Endothelial cell (in vitro differentiated cells): ENCODE results near the gene CLDN9. TPM values are rescaled to one million over a fixed set of nuclear protein-coding genes. Genes with fewer than 3 reads are reported as not detected.

Experiments
- DNase-seq: peaks from one replicate; pipeline ENCODE4 v3.0.0; 2021; ENCODE audit warnings: low spot score
- H3K27ac Mint-ChIP-seq: one replicate; pipeline ENCODE4 v1.8.0; 2021; ENCODE audit warnings: mixed read lengths, inconsistent platforms; ENCODE audit not compliant: unreplicated experiment
- H3K27me3 Mint-ChIP-seq: one replicate; pipeline ENCODE4 v1.8.0; 2021; ENCODE audit warnings: mild to moderate bottlenecking, moderate library complexity, mixed read lengths, inconsistent platforms; ENCODE audit not compliant: unreplicated experiment
- H3K36me3 Mint-ChIP-seq: one replicate; pipeline ENCODE4 v1.8.0; 2021; ENCODE audit warnings: mild to moderate bottlenecking, low read depth, mixed read lengths, inconsistent platforms; ENCODE audit not compliant: unreplicated experiment
- H3K4me1 Mint-ChIP-seq: one replicate; pipeline ENCODE4 v1.8.0; 2021; ENCODE audit warnings: mild to moderate bottlenecking, mixed read lengths, inconsistent platforms; ENCODE audit not compliant: unreplicated experiment
- H3K4me3 Mint-ChIP-seq: one replicate; pipeline ENCODE4 v1.8.0; 2021; ENCODE audit warnings: mild to moderate bottlenecking, mixed read lengths, inconsistent platforms; ENCODE audit not compliant: unreplicated experiment
- H3K9me3 Mint-ChIP-seq: one replicate; pipeline ENCODE4 v1.8.0; 2021; ENCODE audit warnings: mixed read lengths, inconsistent platforms; ENCODE audit not compliant: unreplicated experiment
- CTCF ChIP-seq: fragments of 200-600 bp; sonication (generic); IDR thresholded peaks from one replicate; pipeline ENCODE4 v1.5.0; 2021; ENCODE audit warnings: antibody characterized with exemption; ENCODE audit not compliant: unreplicated experiment
- long read RNA-seq: library from polyadenylated mRNA; unstranded; transcript quantifications from one replicate; pipeline ENCODE4 v2.0.0, GENCODE V29; 2020; ENCODE audit not compliant: unreplicated experiment
- total RNA-seq: library from RNA; stranded (reverse); fragmentation: NEBNext Ultra II Directional; extraction: Animal tissue kit (Norgen Biotek cat#: 25700); gene quantifications from one replicate; pipeline ENCODE4 v1.2.1, GENCODE V29; 2021; ENCODE audit not compliant: unreplicated experiment

Gene CLDN9, protein sequence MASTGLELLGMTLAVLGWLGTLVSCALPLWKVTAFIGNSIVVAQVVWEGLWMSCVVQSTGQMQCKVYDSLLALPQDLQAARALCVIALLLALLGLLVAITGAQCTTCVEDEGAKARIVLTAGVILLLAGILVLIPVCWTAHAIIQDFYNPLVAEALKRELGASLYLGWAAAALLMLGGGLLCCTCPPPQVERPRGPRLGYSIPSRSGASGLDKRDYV
- not detected for total RNA-seq
- long read RNA-seq, result 0 reads

DNA sequence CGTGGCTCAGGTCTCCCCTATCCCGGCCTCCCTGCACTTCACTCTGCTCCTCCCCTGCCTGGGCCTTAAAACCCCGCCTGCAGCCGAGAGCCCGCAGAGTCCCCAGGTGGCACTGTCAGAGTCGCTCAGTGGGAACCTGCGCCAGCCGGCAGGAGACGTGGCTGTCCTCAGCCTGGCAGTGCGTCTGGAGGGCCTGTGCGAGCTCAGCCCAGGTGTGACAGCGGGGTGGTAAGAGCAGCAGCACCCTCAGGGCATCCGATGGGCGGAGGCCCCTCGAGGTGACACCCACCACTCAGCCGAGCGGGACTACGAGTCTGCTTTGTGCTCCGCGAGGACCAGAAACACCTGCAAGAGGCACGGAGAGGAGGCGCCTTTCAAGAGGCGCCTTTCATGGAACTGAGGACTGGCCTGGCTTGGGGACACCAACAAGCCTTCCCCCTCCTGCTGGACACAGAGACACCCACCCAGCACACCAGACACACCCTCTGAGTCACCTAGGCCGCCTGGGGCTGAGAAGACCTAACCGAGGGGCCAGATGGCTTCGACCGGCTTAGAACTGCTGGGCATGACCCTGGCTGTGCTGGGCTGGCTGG is at the start of gene CLDN9:
TSS of gene CLDN9 (plus strand) at position 96 of the 593 bp plus-strand sequence. CDS start at position 536, 440 bp downstream.
- Mint-ChIP-seq H3K4me3 (no peak within 1 kb of the TSS), H3K27me3 (peaks cover 16% of the 10 kb centered on the region), H3K9me3 (no peaks in the 10 kb centered on the region), H3K4me1 (peaks cover 12% of the 10 kb centered on the region), H3K27ac (no peak within 1 kb of the TSS), H3K36me3 (peaks cover 5% of the 10 kb centered on the region)
- DNase-seq, result no peak
- no peak for TF ChIP-seq CTCF

- Mint-ChIP-seq H3K4me3 (no peak overlapping the region), H3K27ac (no peak overlapping the region), H3K4me1 (peaks cover 3% of the 10 kb centered on the region), H3K9me3 (no peaks in the 10 kb centered on the region), H3K36me3 (peaks cover 2% of the 10 kb centered on the region), H3K27me3 (peaks cover 17% of the 10 kb centered on the region)
- TF ChIP-seq CTCF, result no peak
- no peak for DNase-seq
Observed at GRCh38 chr16:2963074-2963722, 49.5 kb upstream of the CLDN9 start.

DNA sequence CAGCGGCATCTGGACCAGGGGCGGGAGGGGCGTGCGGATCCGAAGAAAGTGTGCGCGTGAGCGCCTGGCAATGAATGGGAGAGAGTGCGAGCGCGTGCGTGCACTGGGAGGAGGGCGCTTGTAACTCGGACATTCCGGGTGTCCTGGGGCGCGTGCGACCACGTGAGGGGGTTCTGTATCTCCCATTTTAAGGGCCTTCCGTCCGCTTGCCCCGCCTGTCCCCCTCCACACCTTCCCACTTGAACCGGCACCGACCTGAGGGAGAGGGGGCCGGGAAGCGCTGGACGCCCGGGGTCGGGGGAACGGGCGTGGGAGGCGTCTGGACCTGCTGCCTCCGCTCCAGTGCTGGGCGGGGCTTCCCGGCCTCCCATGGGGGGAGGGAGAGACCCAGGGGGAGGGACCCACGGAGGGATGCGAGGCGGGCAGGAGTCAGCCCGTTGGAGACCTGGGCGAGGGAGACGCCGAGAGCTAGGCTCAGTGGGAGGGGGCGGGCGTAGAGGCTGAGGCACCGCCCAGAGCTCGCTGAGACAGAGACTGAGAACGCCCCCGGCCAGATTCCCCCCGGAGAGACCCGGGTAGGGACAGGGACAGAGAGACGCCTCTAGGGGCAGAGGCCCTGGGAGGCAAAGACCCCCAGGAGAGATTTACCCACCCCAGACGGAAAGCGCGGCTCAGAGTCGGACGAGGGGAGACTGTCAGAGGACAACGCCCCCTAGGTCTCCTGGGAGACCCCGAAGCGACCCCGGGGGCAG is 48.8 kb upstream of the CLDN9 start, which contains the start of gene KREMEN2:
TSS of gene KREMEN2 (plus strand) at position 553 of the 752 bp plus-strand sequence. CDS start 246 bp downstream, outside the sequence.
- H3K27ac Mint-ChIP-seq, result no peak within 1 kb of the TSS
- no peak for TF ChIP-seq CTCF
- peaks cover 4% of the 10 kb centered on the region for H3K36me3 Mint-ChIP-seq
- H3K4me1 Mint-ChIP-seq, result peaks cover 8% of the 10 kb centered on the region
- H3K9me3 Mint-ChIP-seq, result no peaks in the 10 kb centered on the region
- no peak for DNase-seq
- peak within 1 kb of the TSS; percentile 51 for H3K4me3 Mint-ChIP-seq
- peaks cover 24% of the 10 kb centered on the region for H3K27me3 Mint-ChIP-seq

GRCh38 chr16:2964475-2965336 is 48.0 kb upstream of the CLDN9 start:
- Mint-ChIP-seq H3K4me3 (no peak overlapping the region), H3K36me3 (peaks cover 4% of the 10 kb centered on the region), H3K27ac (no peak overlapping the region), H3K27me3 (peaks cover 24% of the 10 kb centered on the region), H3K9me3 (no peaks in the 10 kb centered on the region), H3K4me1 (peaks cover 8% of the 10 kb centered on the region)
- no peak for TF ChIP-seq CTCF
- DNase-seq, result peak; percentile 50
